Measurements from ENCODE around the gene GCC2.

DNA sequence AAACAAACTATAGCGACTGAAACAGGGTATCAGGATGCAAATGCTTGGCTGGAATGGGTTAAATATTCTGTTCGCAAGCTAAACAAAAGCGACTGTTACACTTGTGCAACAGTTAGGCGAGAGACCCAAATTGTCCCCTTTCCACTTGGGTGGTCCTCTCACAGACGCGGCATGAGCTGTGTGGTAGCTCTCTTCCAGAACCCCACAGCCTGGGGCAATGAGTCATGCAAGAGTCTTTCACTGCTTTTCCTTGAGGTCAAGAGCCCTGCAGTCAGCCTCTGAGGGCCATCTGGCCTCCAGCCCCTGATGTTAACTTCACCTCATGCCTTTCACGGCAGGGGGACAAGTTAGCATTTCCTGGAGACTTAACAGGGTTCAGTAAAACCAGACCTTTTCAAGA lies 45.5 kb upstream of the GCC2 start:
- TF ChIP-seq CTCF (IDR thresholded peaks at IDR 0.05; ENCODE audit: insufficient read depth, low read length, poor library complexity, severe bottlenecking) = no peak
- no peak for TF ChIP-seq EZH2phosphoT487 (conservative IDR thresholded peaks at IDR 0.05; ENCODE audit: low read length)

All from SU-DHL-6 (cell line).